ENCODE measurements around the gene MAP9.
"Not testable (repeated sequence)": the region's sequence is repeated elsewhere in the genome, so short reads cannot be mapped to it uniquely, and the experiment has no call there.

Gene MAP9

DNA sequence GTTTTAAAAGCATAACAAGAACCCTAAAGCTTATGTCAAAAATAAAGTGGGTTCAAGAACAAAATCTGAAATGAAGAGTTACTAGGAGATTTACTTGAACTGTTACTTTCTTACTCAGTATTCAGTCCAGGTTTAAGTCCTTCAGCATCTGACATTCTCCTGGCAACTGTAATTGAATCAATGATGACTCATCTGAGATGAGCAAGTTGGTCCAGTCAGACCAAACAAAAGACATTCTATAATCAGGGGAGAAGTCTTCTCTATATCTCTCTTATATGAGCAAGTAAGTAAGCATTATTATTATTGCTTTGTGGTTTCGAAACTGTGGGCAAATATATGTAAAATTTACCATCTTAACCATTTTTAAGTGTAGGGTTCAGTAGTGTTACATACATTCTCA is 34.6 kb downstream of the MAP9 start:
- no peak for DNase-seq (ENCODE audit: low spot score)

DNA sequence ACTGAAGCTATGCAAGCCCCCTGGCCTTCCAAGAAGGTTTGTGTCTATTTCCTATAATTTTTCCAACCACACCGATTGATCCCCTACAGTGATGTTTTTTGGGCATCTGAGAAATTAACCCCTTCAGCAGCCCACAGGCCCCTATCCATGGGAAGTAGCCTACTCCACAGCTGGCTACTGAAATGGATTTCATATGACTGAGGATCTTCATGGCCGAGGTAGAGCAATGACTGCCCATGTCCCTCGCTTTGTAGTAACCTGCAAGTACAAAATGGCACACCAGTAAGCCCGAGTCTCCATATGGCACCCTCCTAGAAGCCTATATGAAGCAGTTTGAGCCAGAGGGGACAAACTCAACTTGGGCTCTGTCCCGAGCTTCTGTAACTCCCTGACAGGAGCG is 36.8 kb downstream of the MAP9 start:
- DNase-seq (ENCODE audit: low spot score), result no peak

GRCh38 chr4:155339588-155339987 is 37.2 kb downstream of the MAP9 start:
- DNase-seq (ENCODE audit: low spot score), result no peak

DNA sequence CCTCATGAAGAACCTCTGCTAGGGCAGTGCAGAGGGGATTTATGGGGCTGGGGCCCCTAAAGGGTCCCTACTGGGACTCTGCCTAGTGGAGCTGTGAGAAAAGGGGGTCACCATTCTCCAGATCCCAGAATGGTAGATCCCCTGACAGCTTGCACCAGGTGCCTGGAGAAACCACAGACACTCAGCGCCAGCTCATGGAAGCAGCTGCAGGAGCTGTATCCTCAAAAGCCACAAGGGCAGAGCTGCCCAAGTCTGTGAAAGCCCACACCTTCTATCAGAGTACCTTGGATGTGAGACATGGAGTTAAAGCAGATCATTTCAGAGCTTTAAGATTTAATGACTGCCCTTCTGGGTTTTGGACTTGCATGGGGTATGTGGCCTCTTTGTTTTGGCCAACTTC is 38.6 kb downstream of the MAP9 start:
- DNase-seq (ENCODE audit: low spot score), result no peak

DNA sequence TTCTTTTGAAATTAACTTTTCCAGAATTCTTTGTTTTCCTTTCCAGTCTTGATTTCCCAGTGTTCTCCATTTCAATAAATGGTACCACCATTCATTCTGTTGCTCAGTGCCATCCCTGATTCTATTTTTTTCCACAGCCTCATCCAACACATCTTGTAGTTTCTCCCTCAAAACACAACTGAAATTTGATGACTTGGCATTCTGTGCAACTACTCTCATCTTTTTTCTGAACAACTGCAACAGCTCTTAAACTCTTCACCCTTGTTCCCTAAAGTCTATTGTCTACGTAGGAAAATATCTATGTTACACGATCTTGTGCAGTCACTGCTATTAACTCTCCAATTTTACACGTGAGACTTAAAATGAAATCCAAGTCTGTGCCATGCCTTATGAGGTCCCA is 40.5 kb downstream of the MAP9 start:
- DNase-seq (ENCODE audit: low spot score), result no peak

DNA sequence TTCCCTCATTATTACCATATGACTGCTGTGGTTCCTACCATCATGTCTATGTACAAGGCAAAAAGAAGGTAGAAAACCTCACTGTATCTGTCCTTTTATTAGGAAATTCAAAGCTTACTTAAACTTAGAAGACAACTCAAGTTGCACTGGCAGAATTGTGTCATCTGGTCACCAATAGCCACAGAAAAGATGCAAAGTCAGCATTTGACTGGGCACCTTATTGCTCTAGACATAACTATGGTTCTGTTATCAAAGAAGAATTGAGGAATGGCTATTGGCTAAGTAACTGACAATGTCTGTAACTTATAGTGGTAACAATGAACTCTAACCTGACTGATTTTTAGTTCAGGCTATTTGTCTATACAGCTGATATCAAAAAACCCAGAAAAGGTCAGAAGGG is 45.3 kb downstream of the MAP9 start:
- no peak for DNase-seq (ENCODE audit: low spot score)

GRCh38 chr4:155322782-155323181 is 54.0 kb downstream of the MAP9 start:
- no peak for DNase-seq (ENCODE audit: low spot score)

DNA sequence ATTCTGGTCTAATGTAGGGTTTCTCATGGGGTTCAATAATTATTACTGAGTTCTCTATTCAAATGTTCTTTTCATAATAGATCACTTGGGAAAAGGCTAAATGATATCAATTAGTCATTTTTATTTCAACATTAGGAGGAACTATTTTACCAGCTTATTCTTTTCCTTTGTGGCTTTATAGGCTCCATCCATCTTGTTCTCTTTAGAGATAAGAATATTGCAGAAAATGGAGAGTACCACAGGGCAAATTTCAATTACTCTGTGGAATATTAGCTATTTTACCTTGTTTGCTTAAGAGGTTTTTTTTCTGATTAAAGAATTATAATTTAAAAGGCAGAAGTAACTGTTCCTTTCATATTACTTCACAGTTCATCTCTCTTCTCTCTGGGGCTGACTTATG is 55.8 kb downstream of the MAP9 start:
- DNase-seq (ENCODE audit: low spot score), result no peak

- no peak for DNase-seq (ENCODE audit: low spot score)
Measured at GRCh38 chr4:155319516-155319915, 57.2 kb downstream of the MAP9 start.

- not testable (repeated sequence) for DNase-seq (ENCODE audit: low spot score)
Measured at GRCh38 chr4:155312027-155312426, 64.7 kb downstream of the MAP9 start.

DNA sequence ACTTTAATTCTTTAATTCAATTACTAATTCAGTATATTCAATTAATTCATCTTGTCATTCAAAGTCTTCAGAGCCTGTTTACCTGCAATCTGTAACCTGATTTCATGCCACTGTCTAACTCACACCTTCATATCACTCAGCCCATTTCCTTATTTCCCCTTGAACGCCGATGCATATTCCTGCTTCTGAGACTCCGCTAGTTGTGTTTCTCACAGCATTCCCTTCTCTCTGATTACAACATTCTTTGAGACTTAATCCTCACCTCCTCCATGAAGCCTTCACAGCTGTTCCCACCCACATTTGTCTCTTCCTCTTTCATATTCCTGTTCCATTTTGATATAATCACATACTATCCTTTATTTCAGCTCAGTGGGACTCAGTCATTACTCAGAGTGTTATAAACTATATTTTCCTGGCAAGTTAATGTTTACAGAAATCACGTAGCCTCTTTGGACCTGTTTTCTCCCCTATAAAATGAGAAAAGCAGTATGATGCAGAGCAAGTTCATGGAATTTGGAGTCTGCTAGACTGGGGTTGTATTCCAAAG is 69.0 kb downstream of the MAP9 start:
- no peak for DNase-seq (ENCODE audit: low spot score)

DNA sequence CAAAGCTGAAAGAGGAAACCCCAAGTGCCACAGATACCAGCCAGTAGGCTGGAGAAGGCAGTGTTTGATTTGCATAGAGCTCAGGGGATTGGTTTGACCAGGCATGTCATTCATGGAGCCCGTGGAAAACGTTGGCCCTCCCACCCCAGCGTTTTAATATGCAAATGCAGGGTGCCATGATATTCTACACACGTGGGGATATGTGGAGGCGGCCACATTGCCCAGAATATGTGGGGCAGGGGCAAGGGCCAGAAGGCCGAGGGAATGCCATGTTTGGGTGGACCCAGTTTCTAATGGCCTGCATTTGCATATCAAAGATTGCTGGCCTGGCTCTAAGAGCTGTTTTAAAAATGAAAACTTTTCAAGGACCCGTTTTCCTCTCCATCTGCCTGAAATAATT is 71.1 kb downstream of the MAP9 start:
- no peak for DNase-seq (ENCODE audit: low spot score)

GRCh38 chr4:155304375-155304774 is 72.4 kb downstream of the MAP9 start:
- DNase-seq (ENCODE audit: low spot score), result no peak

- no peak for DNase-seq (ENCODE audit: low spot score)
Measured at GRCh38 chr4:155299103-155299502, 77.7 kb downstream of the MAP9 start.

Measured in activated CD4-positive, alpha-beta T cell treated with anti-CD3 and anti-CD28 coated beads, Interleukin-2, Interleukin-4, amounts not matched to agents 100 ng/mL and 50 ng/mL, durations not matched to agents 16 hours and 8 hours (primary cell).